K562 (cell line): ENCODE data around the gene NUMB. TPM values are rescaled to one million over a fixed set of nuclear protein-coding genes. Genes with fewer than 3 reads are reported as not detected.

Experiments used
- ATAC-seq: fragments of 200-7000 bp; cut with Tn5 transposase; 3 replicates; pipeline ENCODE4 v1.9.1; 2020; ENCODE audit warnings: moderate library complexity
- BruUV-seq: library from RNA; stranded (reverse); fragments of 400-500 nt; replicated peaks from 2 replicates; lab custom pipeline; 2021; lab: Mats Ljungman, UMichigan
- CTCF ChIA-PET: fragments of 300-600 bp; formaldehyde crosslinking; extraction: SDS; loops from one replicate; lab custom pipeline; 2021; ENCODE audit warnings: low intra/inter-chr PET ratio; lab: Yijun Ruan, JAX
- POLR2A ChIA-PET: fragments of 300-600, 350-650 bp; sonication (Branson Sonifier 250); formaldehyde crosslinking; extraction: SDS; loops from one replicate; lab custom pipeline; 2021; ENCODE audit warnings: antibody characterized with exemption, inconsistent platforms; lab: Yijun Ruan, JAX
- DNase-seq, 4 experiments: peaks; one replicate each; pipeline versions ENCODE4 v3.0.0 to v3.0.0-alpha.2; 2011 to 2018; ENCODE audit warnings: low spot score in 3 of 4, mixed read lengths in 3 of 4; ENCODE audit errors: extremely low read depth in 1 of 4
- FAIRE-seq: peaks from 2 replicates; lab custom pipeline; 2011; peaks lifted over from hg19 to GRCh38; lab: Jason Lieb, UNC
- H2AFZ ChIP-seq: 2 replicates; pipeline ENCODE4 v1.6.0; 2011; ENCODE audit warnings: low read depth, low read length, control low read depth, inconsistent platforms
- H3K27ac ChIP-seq: fragments of 200-600 bp; 3 replicates; pipeline ENCODE4 v1.8.0; 2011; ENCODE audit warnings: low read depth, mild to moderate bottlenecking, control low read depth, inconsistent platforms, low read length, moderate library complexity, mixed read lengths; ENCODE audit errors: extremely low read depth
- H3K27me3 ChIP-seq, 2 experiments: fragments of 300-600 bp in 1 of 2; 2 replicates in 1 of 2; 3 replicates in 1 of 2; pipeline versions ENCODE4 v1.6.0 to v1.8.0; 2011; ENCODE audit warnings: inconsistent platforms in 2 of 2, low read length in 2 of 2, mild to moderate bottlenecking in 1 of 2, mixed read lengths in 1 of 2, moderate library complexity in 1 of 2; ENCODE audit not compliant: control insufficient read depth in 2 of 2, insufficient read depth in 2 of 2
- H3K36me3 ChIP-seq: fragments of 300-600 bp; 3 replicates; pipeline ENCODE4 v1.8.0; 2011; ENCODE audit warnings: mild to moderate bottlenecking, low read length, inconsistent platforms; ENCODE audit not compliant: control insufficient read depth, insufficient read depth
- H3K4me1 ChIP-seq, 2 experiments: fragments of 200-600 bp in 1 of 2; replicated peaks in 1 of 2; 2 replicates in 1 of 2; 3 replicates in 1 of 2; pipeline versions ENCODE4 v1.5.1 to v1.8.0; 2011; ENCODE audit warnings: inconsistent platforms in 2 of 2, low read length in 2 of 2, mild to moderate bottlenecking in 1 of 2, mixed read lengths in 1 of 2, moderate library complexity in 1 of 2; ENCODE audit not compliant: control insufficient read depth in 2 of 2, insufficient read depth in 2 of 2
- H3K4me2 ChIP-seq: 2 replicates; pipeline ENCODE4 v1.6.1; 2011; ENCODE audit warnings: low read length, control low read depth, inconsistent platforms, mixed read lengths; ENCODE audit not compliant: insufficient read depth
- H3K4me3 ChIP-seq: fragments of 200-600 bp; sonication (generic), shearing (Covaris generic); 2 replicates; pipeline ENCODE4 v1.5.1; 2016; ENCODE audit warnings: control low read depth, inconsistent platforms
- H3K79me2 ChIP-seq: fragments of 200-600 bp; 3 replicates; pipeline ENCODE4 v1.8.0; 2011; ENCODE audit warnings: low read length, inconsistent platforms; ENCODE audit not compliant: control insufficient read depth, insufficient read depth
- H3K9ac ChIP-seq, 2 experiments: 2 replicates each; pipeline versions ENCODE4 v1.6.0 to v1.6.1; 2011; ENCODE audit warnings: low read depth in 2 of 2, low read length in 2 of 2, control low read depth in 1 of 2, inconsistent platforms in 1 of 2, mild to moderate bottlenecking in 1 of 2, mixed read lengths in 1 of 2; ENCODE audit not compliant: insufficient read depth in 1 of 2
- H3K9me1 ChIP-seq: one replicate; pipeline ENCODE4 v1.6.0; 2011; ENCODE audit warnings: inconsistent platforms, mild to moderate bottlenecking, low read length, moderate library complexity; ENCODE audit not compliant: control insufficient read depth, insufficient read depth
- H3K9me3 ChIP-seq: replicated peaks from 2 replicates; pipeline ENCODE4 v1.5.1; 2011; ENCODE audit warnings: low read depth, low read length, inconsistent platforms; ENCODE audit not compliant: control insufficient read depth, insufficient read depth
- H4K20me1 ChIP-seq: replicated peaks from 2 replicates; pipeline ENCODE4 v1.6.1; 2011; ENCODE audit warnings: low read length, inconsistent platforms, mixed read lengths; ENCODE audit not compliant: control insufficient read depth, insufficient read depth
- SMARCA5 ChIP-seq: fragments of 450-650 bp; IDR thresholded peaks from 2 replicates; pipeline ENCODE4 v1.6.1; 2016
- THAP7 ChIP-seq: fragments of 250-450 bp; sonication (Bioruptor Pico); IDR thresholded peaks from 2 replicates; pipeline ENCODE4 v1.5.0; 2021
- ZBTB5 ChIP-seq: fragments of 450-650 bp; IDR thresholded peaks from 2 replicates; pipeline ENCODE4 v1.6.1; 2017; ENCODE audit warnings: antibody characterized with exemption
- ZNF668 ChIP-seq: fragments of 250-450 bp; sonication (Bioruptor Pico); IDR thresholded peaks from 2 replicates; pipeline ENCODE4 v1.8.0; 2022; ENCODE audit warnings: mild to moderate bottlenecking, inconsistent platforms
- WGBS: fragments of 100-300 bp; shearing (Covaris generic); methylation state at CpG from one replicate; pipeline ENCODE4 v1.1.6; 2016; ENCODE audit warnings: low coverage, mixed read lengths; ENCODE audit not compliant: insufficient coverage; ENCODE audit errors: missing lambda C conversion rate; 5-methylcytosine and 5-hydroxymethylcytosine counted together
- in situ Hi-C: fragments of 300-500 bp; cut with MboI; formaldehyde crosslinking; loops from 4 replicates; pipeline ENCODE4 v1.15.0; 2018; ENCODE audit warnings: inconsistent platforms, mixed read lengths
- intact Hi-C: fragments of 100-400 bp; cut with micrococcal nuclease; formaldehyde crosslinking; loops from 2 replicates; pipeline ENCODE4 v1.14.2; 2022
- polyA plus RNA-seq, 8 experiments: library from polyadenylated mRNA; depleted of rRNA in 4 of 8; stranded (reverse) in 5 of 8; unstranded in 3 of 8; fragments of >200 nt; fragmentation: Nextera tagmentation in 2 of 8; fragmentation: Illumina TruSeq in 1 of 8; extraction: Ambion mirVana in 2 of 8; extraction: Trizol in 1 of 8; gene quantifications; 2 replicates each; pipeline versions ENCODE4 v1.2.1 to v1.2.3, GENCODE V29; 2011 to 2014; ENCODE audit warnings: inconsistent platforms in 1 of 8, missing spikeins in 1 of 8
- total RNA-seq, 7 experiments: library from RNA; depleted of rRNA in 6 of 7; stranded (reverse); fragments of >200 nt in 6 of 7; fragmentation: Illumina TruSeq in 2 of 7; extraction: Trizol in 2 of 7; gene quantifications; 2 replicates each; pipeline versions ENCODE4 v1.2.1 to v1.2.3, GENCODE V29; 2011 to 2021; ENCODE audit warnings: low replicate concordance in 1 of 7

NUMB gene
- total and polyA plus RNA-seq, 9 of the 15 experiments (the other 6 are each of a cell fraction or from before 2014, with no cell fraction given): 13.5 to 54.0 (median 32.3) TPM

- Histone ChIP-seq H3K27me3 (no peaks in the 10 kb centered on the region), H4K20me1 (no peaks in the 10 kb centered on the region), H3K4me1 (peaks cover 14 to 41% of the 10 kb centered on the region in 2 experiments), H3K27ac (no peak overlapping the region), H3K79me2 (no peaks in the 10 kb centered on the region), H3K9me3 (no peaks in the 10 kb centered on the region), H3K9me1 (peaks cover 3% of the 10 kb centered on the region), H3K36me3 (no peaks in the 10 kb centered on the region), H2AFZ (no peak overlapping the region), H3K9ac (no peak overlapping the region), H3K4me3 (no peak overlapping the region), H3K4me2 (no peak overlapping the region)
- intact Hi-C loops: loop anchor here (10.0 kb wide), 1 partner anchor 542 kb away; the partner anchor contains the start of gene DCAF4
- DNase-seq (no peak), FAIRE-seq (no peak), ATAC-seq (no peak)
- CTCF ChIA-PET: no interaction called here
- in situ Hi-C loops: loop anchor here (5.0 to 25.0 kb wide), 3 partner anchors 170 to 955 kb away; partner anchors contain the start of gene ZFYVE1
- POLR2A ChIA-PET: interaction anchor here (1.6 kb wide), 1 partner anchor 8 kb away, joined by 8 read pairs; the partner anchor contains the start of gene NUMB
- TF ChIP-seq ZNF668 (no peak), SMARCA5 (no peak), THAP7 (CRISPR knock-in tag) (no peak), ZBTB5 (no peak)
- no TSS peak for BruUV-seq
- WGBS: 64% methylated on average over 3 of the region's 4 CpGs
Observed at GRCh38 chr14:73466861-73467260, 8.5 kb upstream of the NUMB start.
